PFSK-1 (cell line): Measurements from ENCODE around the gene MKKS.

Experiments used
- FOXP2 ChIP-seq: optimal IDR thresholded peaks from 2 replicates; pipeline ENCODE3; 2011; ENCODE audit warnings: borderline replicate concordance, control low read depth, inconsistent platforms; ENCODE audit not compliant: insufficient read depth; ENCODE audit errors: extremely low read length, extremely low read depth
- POLR2AphosphoS5 ChIP-seq: IDR thresholded peaks from 2 replicates; pipeline ENCODE4 v1.6.1; 2012; ENCODE audit warnings: low read depth, mild to moderate bottlenecking, control low read depth, low read length, moderate library complexity
- TAF1 ChIP-seq: IDR thresholded peaks from 2 replicates; pipeline ENCODE4 v1.6.1; 2012; ENCODE audit warnings: low read length, control low read depth, borderline replicate concordance; ENCODE audit not compliant: insufficient read depth
- TF ChIP-seq, protein P1 (sequence below), 2 experiments: IDR thresholded peaks; 2 replicates each; pipeline versions ENCODE4 v1.6.1 to v1.8.0; 2011 to 2012; ENCODE audit warnings: low read depth in 2 of 2, low read length in 2 of 2, control low read depth in 1 of 2, inconsistent platforms in 1 of 2, mild to moderate bottlenecking in 1 of 2, moderate library complexity in 1 of 2; ENCODE audit not compliant: insufficient read depth in 1 of 2

DNA sequence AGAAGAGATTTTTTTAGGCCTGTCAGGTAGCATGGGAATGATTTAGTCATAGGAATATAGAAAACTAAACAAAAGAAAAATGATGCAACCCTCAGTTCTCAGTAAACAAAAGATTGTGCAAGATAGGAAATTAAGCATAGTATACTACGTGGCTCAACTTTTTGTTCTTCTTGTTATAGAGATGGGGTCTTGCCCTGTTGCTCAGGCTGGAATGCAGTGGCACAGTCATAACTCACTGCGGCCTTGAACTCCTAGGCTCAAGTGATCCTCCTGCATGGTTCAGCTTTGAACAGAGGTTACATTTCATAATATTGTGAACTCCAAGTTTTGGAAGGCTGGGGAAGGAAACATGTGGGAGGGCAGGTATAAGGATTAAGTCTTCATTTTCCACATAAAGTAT lies 29.6 kb upstream of the MKKS start:
- TF ChIP-seq POLR2AphosphoS5 (no peak), FOXP2 (no peak), TAF1 (no peak)
- TF ChIP-seq, protein P1, sequence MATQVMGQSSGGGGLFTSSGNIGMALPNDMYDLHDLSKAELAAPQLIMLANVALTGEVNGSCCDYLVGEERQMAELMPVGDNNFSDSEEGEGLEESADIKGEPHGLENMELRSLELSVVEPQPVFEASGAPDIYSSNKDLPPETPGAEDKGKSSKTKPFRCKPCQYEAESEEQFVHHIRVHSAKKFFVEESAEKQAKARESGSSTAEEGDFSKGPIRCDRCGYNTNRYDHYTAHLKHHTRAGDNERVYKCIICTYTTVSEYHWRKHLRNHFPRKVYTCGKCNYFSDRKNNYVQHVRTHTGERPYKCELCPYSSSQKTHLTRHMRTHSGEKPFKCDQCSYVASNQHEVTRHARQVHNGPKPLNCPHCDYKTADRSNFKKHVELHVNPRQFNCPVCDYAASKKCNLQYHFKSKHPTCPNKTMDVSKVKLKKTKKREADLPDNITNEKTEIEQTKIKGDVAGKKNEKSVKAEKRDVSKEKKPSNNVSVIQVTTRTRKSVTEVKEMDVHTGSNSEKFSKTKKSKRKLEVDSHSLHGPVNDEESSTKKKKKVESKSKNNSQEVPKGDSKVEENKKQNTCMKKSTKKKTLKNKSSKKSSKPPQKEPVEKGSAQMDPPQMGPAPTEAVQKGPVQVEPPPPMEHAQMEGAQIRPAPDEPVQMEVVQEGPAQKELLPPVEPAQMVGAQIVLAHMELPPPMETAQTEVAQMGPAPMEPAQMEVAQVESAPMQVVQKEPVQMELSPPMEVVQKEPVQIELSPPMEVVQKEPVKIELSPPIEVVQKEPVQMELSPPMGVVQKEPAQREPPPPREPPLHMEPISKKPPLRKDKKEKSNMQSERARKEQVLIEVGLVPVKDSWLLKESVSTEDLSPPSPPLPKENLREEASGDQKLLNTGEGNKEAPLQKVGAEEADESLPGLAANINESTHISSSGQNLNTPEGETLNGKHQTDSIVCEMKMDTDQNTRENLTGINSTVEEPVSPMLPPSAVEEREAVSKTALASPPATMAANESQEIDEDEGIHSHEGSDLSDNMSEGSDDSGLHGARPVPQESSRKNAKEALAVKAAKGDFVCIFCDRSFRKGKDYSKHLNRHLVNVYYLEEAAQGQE (IDR thresholded peaks at IDR 0.05; ENCODE audit: insufficient read depth in 1 of 2, low read depth in 2 of 2, low read length in 2 of 2), result no peak
